MM.1S (cell line): ENCODE measurements around the gene INSYN1.
"Not testable (repeated sequence)": the region's sequence is repeated elsewhere in the genome, so short reads cannot be mapped to it uniquely, and the experiment has no call there.

Source experiments
- DNase-seq: peaks from one replicate; pipeline ENCODE4 v3.0.0-alpha.2; 2015
- H2AFZ ChIP-seq: fragments of 300-600 bp; sonication (generic); 2 replicates; pipeline ENCODE4 v1.6.0; 2016; ENCODE audit warnings: antibody characterized with exemption, low read length
- H3F3A ChIP-seq: fragments of 300-600 bp; sonication (generic); 2 replicates; pipeline ENCODE4 v1.6.1; 2016; ENCODE audit warnings: mild to moderate bottlenecking, antibody characterized with exemption, low read length, moderate library complexity, mixed read lengths; ENCODE audit not compliant: insufficient read depth
- H3K27ac ChIP-seq: fragments of 300-600 bp; sonication (generic); 2 replicates; pipeline ENCODE4 v1.5.1; 2016; ENCODE audit warnings: mild to moderate bottlenecking, low read length
- H3K27me3 ChIP-seq: fragments of 300-600 bp; sonication (generic); replicated peaks from 2 replicates; pipeline ENCODE4 v1.6.0; 2016; ENCODE audit warnings: low read length; ENCODE audit not compliant: insufficient read depth
- H3K36me3 ChIP-seq: fragments of 300-600 bp; sonication (generic); replicated peaks from 2 replicates; pipeline ENCODE4 v1.6.1; 2016; ENCODE audit warnings: mild to moderate bottlenecking, low read length, mixed read lengths; ENCODE audit not compliant: insufficient read depth
- H3K4me1 ChIP-seq: fragments of 300-600 bp; sonication (generic); 2 replicates; pipeline ENCODE4 v1.6.1; 2016; ENCODE audit warnings: low read length, mixed read lengths
- H3K4me2 ChIP-seq: fragments of 300-600 bp; sonication (generic); 2 replicates; pipeline ENCODE4 v1.6.0; 2016; ENCODE audit warnings: low read depth, low read length
- H3K4me3 ChIP-seq: fragments of 300-600 bp; sonication (generic); 2 replicates; pipeline ENCODE4 v1.5.1; 2016; ENCODE audit warnings: low read length, mixed read lengths
- H3K79me2 ChIP-seq: fragments of 300-600 bp; sonication (generic); 2 replicates; pipeline ENCODE4 v1.6.1; 2016; ENCODE audit warnings: mixed run types, low read length, mixed read lengths
- H3K9ac ChIP-seq: fragments of 300-600 bp; sonication (generic); 2 replicates; pipeline ENCODE4 v1.6.1; 2016; ENCODE audit warnings: low read length, mixed read lengths
- H3K9me2 ChIP-seq: fragments of 300-600 bp; sonication (generic); replicated peaks from 2 replicates; pipeline ENCODE4 v1.6.1; 2016; ENCODE audit warnings: mild to moderate bottlenecking, low read length, mixed read lengths; ENCODE audit not compliant: insufficient read depth
- H3K9me3 ChIP-seq: fragments of 300-600 bp; sonication (generic); replicated peaks from 2 replicates; pipeline ENCODE4 v1.6.1; 2016; ENCODE audit warnings: mild to moderate bottlenecking, low read length, mixed read lengths; ENCODE audit not compliant: insufficient read depth
- H4K20me1 ChIP-seq: fragments of 300-600 bp; sonication (generic); 2 replicates; pipeline ENCODE4 v1.6.1; 2016; ENCODE audit warnings: mild to moderate bottlenecking, low read length, moderate library complexity, mixed read lengths; ENCODE audit not compliant: insufficient read depth
- EZH2 ChIP-seq: fragments of 300-600 bp; sonication (generic); optimal IDR thresholded peaks from 2 replicates; pipeline ENCODE3; 2017; ENCODE audit warnings: low read depth, mild to moderate bottlenecking, antibody characterized with exemption, low read length, mixed read lengths
- EZH2phosphoT487 ChIP-seq: fragments of 300-600 bp; sonication (generic); IDR thresholded peaks from 2 replicates; pipeline ENCODE4 v1.6.1; 2018; ENCODE audit warnings: antibody characterized with exemption, low read length
- TF ChIP-seq, protein P1 (sequence below): fragments of 300-600 bp; sonication (generic); IDR thresholded peaks from 2 replicates; pipeline ENCODE4 v1.5.1; 2016; ENCODE audit warnings: antibody characterized with exemption, low read length, mixed read lengths

Gene INSYN1

DNA sequence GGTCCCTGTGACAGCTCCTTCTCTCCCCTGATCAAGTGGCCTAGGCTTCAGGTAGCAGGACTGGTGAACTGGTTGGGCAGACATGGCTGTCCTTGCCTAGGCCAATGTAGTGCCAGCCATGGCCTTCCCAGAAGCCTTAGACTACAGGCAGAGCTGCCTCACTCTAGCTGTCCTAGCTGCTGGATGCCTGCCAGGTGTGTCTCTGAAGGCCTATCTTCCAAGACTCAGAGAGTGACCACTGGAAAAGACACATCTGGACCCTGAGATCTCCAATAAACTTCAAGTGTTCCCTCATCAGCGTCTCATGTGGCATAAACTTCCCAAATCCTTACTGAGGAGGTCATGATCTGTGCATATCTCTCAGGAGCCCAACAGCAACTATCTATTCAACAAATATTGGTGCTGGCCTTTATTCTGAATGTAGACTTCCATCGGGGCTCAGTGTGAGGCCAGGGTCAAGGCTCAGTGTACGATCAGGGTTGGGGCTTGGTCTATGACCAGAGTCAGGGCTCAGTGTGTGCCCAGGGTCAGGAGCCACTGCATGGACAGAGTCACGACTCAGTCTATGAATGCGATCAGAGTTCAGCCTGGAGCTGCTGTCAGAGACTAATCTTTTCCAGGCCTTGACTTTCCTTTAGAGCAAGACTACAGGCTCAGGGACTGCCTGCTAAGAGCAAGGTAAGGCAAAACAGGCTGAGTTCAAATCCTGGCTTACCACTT, 36.5 kb upstream of the INSYN1 start:
- no peaks in the 10 kb centered on the region for H3K9me3 ChIP-seq
- H3K36me3 ChIP-seq, result no peaks in the 10 kb centered on the region
- TF ChIP-seq, protein P1, sequence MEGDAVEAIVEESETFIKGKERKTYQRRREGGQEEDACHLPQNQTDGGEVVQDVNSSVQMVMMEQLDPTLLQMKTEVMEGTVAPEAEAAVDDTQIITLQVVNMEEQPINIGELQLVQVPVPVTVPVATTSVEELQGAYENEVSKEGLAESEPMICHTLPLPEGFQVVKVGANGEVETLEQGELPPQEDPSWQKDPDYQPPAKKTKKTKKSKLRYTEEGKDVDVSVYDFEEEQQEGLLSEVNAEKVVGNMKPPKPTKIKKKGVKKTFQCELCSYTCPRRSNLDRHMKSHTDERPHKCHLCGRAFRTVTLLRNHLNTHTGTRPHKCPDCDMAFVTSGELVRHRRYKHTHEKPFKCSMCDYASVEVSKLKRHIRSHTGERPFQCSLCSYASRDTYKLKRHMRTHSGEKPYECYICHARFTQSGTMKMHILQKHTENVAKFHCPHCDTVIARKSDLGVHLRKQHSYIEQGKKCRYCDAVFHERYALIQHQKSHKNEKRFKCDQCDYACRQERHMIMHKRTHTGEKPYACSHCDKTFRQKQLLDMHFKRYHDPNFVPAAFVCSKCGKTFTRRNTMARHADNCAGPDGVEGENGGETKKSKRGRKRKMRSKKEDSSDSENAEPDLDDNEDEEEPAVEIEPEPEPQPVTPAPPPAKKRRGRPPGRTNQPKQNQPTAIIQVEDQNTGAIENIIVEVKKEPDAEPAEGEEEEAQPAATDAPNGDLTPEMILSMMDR, result no peak
- TF ChIP-seq EZH2phosphoT487 (no peak), EZH2 (no peak)
- no peaks in the 10 kb centered on the region for H3K9me2 ChIP-seq
- no peaks in the 10 kb centered on the region for H3K79me2 ChIP-seq
- H3F3A ChIP-seq, result no peaks in the 10 kb centered on the region
- DNase-seq, result no peak
- H3K4me2 ChIP-seq, result no peak overlapping the region
- no peak overlapping the region for H3K9ac ChIP-seq
- H3K27ac ChIP-seq, result no peak overlapping the region
- H3K4me1 ChIP-seq, result no peaks in the 10 kb centered on the region
- H4K20me1 ChIP-seq, result no peaks in the 10 kb centered on the region
- H3K4me3 ChIP-seq, result no peak overlapping the region
- H2AFZ ChIP-seq, result no peak overlapping the region
- 0 out of 2 replicates have a peak, but pooled peaks cover 6% of the 10 kb centered on the region for H3K27me3 ChIP-seq

DNA sequence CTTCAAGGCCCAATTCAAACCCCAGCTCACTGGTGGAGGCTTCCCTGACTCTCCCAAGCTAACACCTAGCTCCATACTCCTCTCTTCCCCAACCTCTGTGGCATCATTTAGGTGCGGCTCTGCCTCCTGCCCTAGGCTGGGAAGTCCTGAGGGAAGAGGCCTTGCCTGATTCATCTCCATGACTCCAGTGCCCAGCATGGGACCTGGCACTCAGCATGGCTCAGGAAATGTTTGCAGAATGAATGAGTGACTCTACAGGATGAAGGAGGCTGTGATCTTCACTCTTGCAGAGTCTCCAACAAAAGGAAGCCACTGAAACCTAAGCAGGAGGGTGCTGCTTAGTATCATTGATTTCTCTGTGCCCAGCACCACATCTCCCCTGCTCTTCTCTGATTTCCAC, 34.5 kb upstream of the INSYN1 start:
- no peak for DNase-seq
- Histone ChIP-seq H3K27me3 (0 out of 2 replicates have a peak, but pooled peaks cover 6% of the 10 kb centered on the region), H3K27ac (no peak overlapping the region), H4K20me1 (no peaks in the 10 kb centered on the region), H2AFZ (no peak overlapping the region), H3K4me1 (no peaks in the 10 kb centered on the region), H3K9me2 (no peaks in the 10 kb centered on the region), H3K36me3 (no peaks in the 10 kb centered on the region), H3K9me3 (no peaks in the 10 kb centered on the region), H3K4me3 (no peak overlapping the region), H3K9ac (no peak overlapping the region), H3K4me2 (no peak overlapping the region), H3F3A (no peaks in the 10 kb centered on the region), H3K79me2 (no peaks in the 10 kb centered on the region)
- TF ChIP-seq EZH2phosphoT487 (no peak), EZH2 (no peak)
- TF ChIP-seq, protein P1, result no peak

DNA sequence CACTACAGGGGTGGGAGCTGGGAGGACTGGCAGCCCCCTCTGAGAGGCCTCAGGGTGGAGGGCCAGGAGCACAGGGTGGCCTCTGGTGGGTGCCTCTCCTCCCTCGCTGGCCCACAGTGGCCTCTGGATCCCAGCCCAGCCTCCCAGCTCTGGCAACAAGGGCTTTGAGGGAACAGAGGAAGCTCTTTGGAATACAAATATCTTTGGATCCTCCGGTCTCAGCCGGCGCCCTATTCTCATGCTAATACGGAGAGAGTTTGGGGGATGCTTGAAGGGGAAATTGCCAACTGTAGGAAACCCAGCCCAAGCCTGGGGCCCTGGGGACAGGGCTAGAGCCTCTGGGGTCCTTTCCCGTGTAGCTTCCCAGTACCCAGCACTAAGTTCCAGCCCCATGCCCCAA, 33.4 kb upstream of the INSYN1 start:
- Histone ChIP-seq H3K4me1 (no peaks in the 10 kb centered on the region), H3K4me3 (no peak overlapping the region), H4K20me1 (no peaks in the 10 kb centered on the region), H2AFZ (no peak overlapping the region), H3K9ac (no peak overlapping the region), H3K27me3 (0 out of 2 replicates have a peak, but pooled peaks cover 4% of the 10 kb centered on the region), H3K79me2 (no peaks in the 10 kb centered on the region), H3K27ac (no peak overlapping the region), H3K9me2 (no peaks in the 10 kb centered on the region), H3K9me3 (no peaks in the 10 kb centered on the region), H3K36me3 (no peaks in the 10 kb centered on the region), H3F3A (no peaks in the 10 kb centered on the region), H3K4me2 (no peak overlapping the region)
- TF ChIP-seq EZH2, result no peak
- TF ChIP-seq, protein P1, result no peak
- TF ChIP-seq EZH2phosphoT487, result no peak
- no peak for DNase-seq

DNA sequence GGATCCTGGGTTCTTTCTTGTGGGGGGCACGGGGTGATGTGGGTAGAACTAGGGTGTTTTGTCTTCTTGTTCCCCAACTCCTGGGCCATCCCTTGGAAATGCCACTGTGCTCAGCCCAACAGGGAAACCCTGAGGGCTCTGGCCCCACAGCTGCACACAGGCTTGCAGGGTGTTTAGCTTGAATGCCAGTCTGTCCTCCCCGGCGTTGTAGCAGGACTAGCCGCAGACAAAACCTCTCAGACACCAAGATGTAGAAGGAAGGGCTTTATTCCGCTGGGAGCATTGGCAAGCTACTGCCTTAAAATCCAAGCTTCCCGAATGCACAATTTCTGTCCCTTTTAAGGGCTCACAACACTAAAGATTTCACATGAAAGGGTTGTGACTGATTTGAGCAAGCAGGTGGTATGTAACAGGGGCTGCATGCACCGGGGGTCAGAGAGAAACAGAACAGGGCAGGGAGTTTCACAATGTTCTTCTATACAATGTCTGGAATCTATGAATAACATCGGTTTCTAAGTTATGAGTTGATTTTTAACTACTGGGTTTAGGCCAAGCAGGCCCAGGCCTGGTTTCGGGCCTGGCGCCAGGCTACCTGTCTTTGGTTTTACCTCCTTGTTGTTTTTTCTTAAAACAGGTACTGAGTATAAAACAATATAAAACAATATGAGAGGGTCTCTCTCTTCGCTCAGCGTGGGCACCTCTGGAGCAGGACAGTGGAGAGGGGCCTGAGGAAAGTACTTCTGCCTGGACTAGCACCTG, 32.3 kb upstream of the INSYN1 start:
- H3K27me3 ChIP-seq, H3K36me3 ChIP-seq, H3K4me2 ChIP-seq, H2AFZ ChIP-seq, DNase-seq, H3F3A ChIP-seq, H3K9me2 ChIP-seq, H4K20me1 ChIP-seq, H3K4me3 ChIP-seq, H3K27ac ChIP-seq, H3K79me2 ChIP-seq, H3K9ac ChIP-seq, H3K9me3 ChIP-seq, H3K4me1 ChIP-seq: not testable (repeated sequence)
